ENCODE data around the gene PPM1L. TPM values are rescaled to one million over a fixed set of nuclear protein-coding genes. Genes with fewer than 3 reads are reported as not detected.

PPM1L gene
- total RNA-seq, 1 donor from 2014 or later, result 14.9 TPM

DNA sequence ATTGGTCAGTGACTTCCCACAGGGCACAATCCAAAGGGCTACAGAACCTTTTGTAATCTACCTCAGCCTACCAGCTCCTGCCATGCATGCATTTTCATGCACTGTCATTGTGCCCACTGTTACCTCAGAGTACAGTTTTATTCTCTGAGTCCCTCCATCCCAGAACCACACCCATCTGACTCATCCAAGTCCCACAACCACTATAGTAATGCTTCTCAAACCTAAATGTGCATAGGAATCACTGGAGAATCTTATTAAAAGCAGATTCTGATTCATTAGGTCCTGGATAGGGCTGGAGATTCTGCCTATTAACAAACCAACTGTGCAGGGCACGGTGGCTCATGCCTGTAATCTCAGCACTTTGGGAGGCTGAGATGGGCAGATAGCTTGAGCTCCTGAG, 352.8 kb downstream of the PPM1L start:
- ATAC-seq (no peak), DNase-seq (no peak)
- peaks cover 2% of the 10 kb centered on the region for H3K4me1 ChIP-seq
- TF ChIP-seq, protein P1, sequence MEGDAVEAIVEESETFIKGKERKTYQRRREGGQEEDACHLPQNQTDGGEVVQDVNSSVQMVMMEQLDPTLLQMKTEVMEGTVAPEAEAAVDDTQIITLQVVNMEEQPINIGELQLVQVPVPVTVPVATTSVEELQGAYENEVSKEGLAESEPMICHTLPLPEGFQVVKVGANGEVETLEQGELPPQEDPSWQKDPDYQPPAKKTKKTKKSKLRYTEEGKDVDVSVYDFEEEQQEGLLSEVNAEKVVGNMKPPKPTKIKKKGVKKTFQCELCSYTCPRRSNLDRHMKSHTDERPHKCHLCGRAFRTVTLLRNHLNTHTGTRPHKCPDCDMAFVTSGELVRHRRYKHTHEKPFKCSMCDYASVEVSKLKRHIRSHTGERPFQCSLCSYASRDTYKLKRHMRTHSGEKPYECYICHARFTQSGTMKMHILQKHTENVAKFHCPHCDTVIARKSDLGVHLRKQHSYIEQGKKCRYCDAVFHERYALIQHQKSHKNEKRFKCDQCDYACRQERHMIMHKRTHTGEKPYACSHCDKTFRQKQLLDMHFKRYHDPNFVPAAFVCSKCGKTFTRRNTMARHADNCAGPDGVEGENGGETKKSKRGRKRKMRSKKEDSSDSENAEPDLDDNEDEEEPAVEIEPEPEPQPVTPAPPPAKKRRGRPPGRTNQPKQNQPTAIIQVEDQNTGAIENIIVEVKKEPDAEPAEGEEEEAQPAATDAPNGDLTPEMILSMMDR (IDR thresholded peaks at IDR 0.05), result no peak
- H3K4me3 ChIP-seq, result no peak overlapping the region
- no peaks in the 10 kb centered on the region for H3K9me3 ChIP-seq
- H3K27ac ChIP-seq, result no peak overlapping the region
- intact Hi-C loops (cut with DNase I), result no loop called here
- no peaks in the 10 kb centered on the region for H3K27me3 ChIP-seq (ENCODE audit: low read depth)
- no peaks in the 10 kb centered on the region for H3K36me3 ChIP-seq

DNA sequence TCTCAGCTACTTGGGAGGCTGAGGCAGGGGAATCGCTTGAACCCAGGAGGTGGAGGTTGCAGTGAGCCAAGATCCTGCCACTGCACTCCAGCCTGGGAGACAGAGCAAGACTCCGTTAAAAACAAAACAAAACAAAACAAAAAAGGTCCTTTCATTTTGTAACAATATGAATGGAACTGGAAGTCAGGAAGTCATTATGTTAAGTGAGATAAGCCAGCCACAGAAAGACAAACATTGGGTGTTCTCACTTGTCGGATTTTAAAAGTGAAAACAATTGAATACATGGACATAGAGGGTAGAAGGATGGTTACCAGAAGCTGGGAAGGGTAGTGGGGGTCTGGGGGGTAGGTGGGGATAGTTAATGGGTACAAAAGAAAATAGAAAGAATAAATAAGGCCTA, 361.6 kb downstream of the PPM1L start:
- TF ChIP-seq, protein P1 (IDR thresholded peaks at IDR 0.05), result no peak
- no peaks in the 10 kb centered on the region for H3K36me3 ChIP-seq
- no peak overlapping the region for H3K4me3 ChIP-seq
- H3K9me3 ChIP-seq, result peaks cover 32% of the 10 kb centered on the region
- ATAC-seq (no peak), DNase-seq (no peak)
- no peaks in the 10 kb centered on the region for H3K27me3 ChIP-seq (ENCODE audit: low read depth)
- H3K4me1 ChIP-seq, result no peaks in the 10 kb centered on the region
- intact Hi-C loops (cut with DNase I), result no loop called here
- H3K27ac ChIP-seq, result no peak overlapping the region

DNA sequence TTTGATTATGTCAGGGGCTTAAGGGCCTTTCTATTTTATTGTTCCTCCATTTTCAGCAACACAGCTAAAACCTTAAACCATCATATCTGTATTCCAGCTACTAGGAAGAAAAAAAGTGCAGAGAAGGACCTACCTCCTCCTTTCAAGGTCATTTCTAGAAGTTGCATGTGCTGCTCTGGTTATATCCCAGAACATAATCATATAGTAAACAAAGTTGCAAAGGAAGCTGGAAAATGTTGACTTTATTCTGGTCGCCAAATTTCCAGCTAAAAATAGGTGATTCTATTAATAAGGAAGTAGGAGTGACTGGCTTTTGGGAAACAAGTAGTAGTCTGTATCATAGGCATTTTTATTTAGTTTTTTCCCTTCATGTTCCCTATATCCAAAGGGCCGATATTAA, 370.5 kb downstream of the PPM1L start:
- DNase-seq, result no peak
- no peaks in the 10 kb centered on the region for H3K4me1 ChIP-seq
- no peak for ATAC-seq
- H3K27ac ChIP-seq, result no peak overlapping the region
- H3K27me3 ChIP-seq (ENCODE audit: low read depth), result no peaks in the 10 kb centered on the region
- no peak overlapping the region for H3K4me3 ChIP-seq
- TF ChIP-seq, protein P1 (IDR thresholded peaks at IDR 0.05), result no peak
- intact Hi-C loops (cut with DNase I), result no loop called here
- peaks cover 31% of the 10 kb centered on the region for H3K9me3 ChIP-seq
- no peaks in the 10 kb centered on the region for H3K36me3 ChIP-seq

Other genes starting within 250 kb of the PPM1L start
- 61.6 TPM for gene KPNA4, start 190.7 kb upstream of the PPM1L start, total RNA-seq
- gene ARL14, start 79.1 kb upstream of the PPM1L start, total RNA-seq, result not detected